ENCODE results near the gene CST9L.

- no peak for TF ChIP-seq POLR2AphosphoS5 (IDR thresholded peaks at IDR 0.05; ENCODE audit: low read depth, low read length)
- no peak for TF ChIP-seq POLR2A (IDR thresholded peaks at IDR 0.05; ENCODE audit: low read depth, low read length)
- no peak for TF ChIP-seq TAF1 (IDR thresholded peaks at IDR 0.05; ENCODE audit: borderline replicate concordance, low read depth, low read length)
These were observed 41.3 kb upstream of the CST9L start for GRCh38 chr20:23609486-23610109.

Measured in GM12892 (cell line).